Neutrophil (primary cell): ENCODE results near the gene CELA1.

ENCODE experiments used
- H3K27ac ChIP-seq: fragments of 200-600 bp; sonication (generic); 2 replicates; pipeline ENCODE4 v1.5.1; 2016; ENCODE audit warnings: mild to moderate bottlenecking, moderate library complexity
- H3K27me3 ChIP-seq: fragments of 200-600 bp; sonication (generic); 2 replicates; pipeline ENCODE4 v1.6.0; 2016; ENCODE audit warnings: mild to moderate bottlenecking
- H3K36me3 ChIP-seq: fragments of 200-600 bp; sonication (generic); 2 replicates; pipeline ENCODE4 v1.5.1; 2017
- H3K4me1 ChIP-seq, 2 experiments: fragments of 200-600 bp in 1 of 2; sonication (generic) in 1 of 2; 1 replicate in 1 of 2; 2 replicates in 1 of 2; pipeline versions ENCODE4 v1.5.1 to v1.6.1; 2013 to 2016; ENCODE audit warnings: low read depth in 1 of 2, low read length in 1 of 2, mild to moderate bottlenecking in 1 of 2, moderate library complexity in 1 of 2; ENCODE audit not compliant: control insufficient read depth in 1 of 2, insufficient read depth in 1 of 2
- H3K4me3 ChIP-seq, 2 experiments: fragments of 200-600 bp in 1 of 2; sonication (generic) in 1 of 2; 1 replicate in 1 of 2; 2 replicates in 1 of 2; pipeline ENCODE4 v1.5.1; 2013 to 2016; ENCODE audit warnings: low read depth in 1 of 2, low read length in 1 of 2, mild to moderate bottlenecking in 1 of 2, moderate library complexity in 1 of 2
- H3K9me3 ChIP-seq: fragments of 200-600 bp; sonication (generic); 2 replicates; pipeline ENCODE4 v1.5.1; 2016
- CTCF ChIP-seq: fragments of 200-600 bp; sonication (generic); IDR thresholded peaks from 2 replicates; pipeline ENCODE4 v1.5.1; 2016; ENCODE audit warnings: antibody characterized with exemption

CELA1 gene

GRCh38 chr12:51324953-51325352 lies 21.5 kb downstream of the CELA1 start:
- H3K27me3 ChIP-seq, result no peaks in the 10 kb centered on the region
- peak overlapping the region; percentile 35 to 94 for H3K4me3 ChIP-seq
- H3K27ac ChIP-seq, result peak overlapping the region; percentile 98
- no peaks in the 10 kb centered on the region for H3K9me3 ChIP-seq
- no peaks in the 10 kb centered on the region for H3K36me3 ChIP-seq
- H3K4me1 ChIP-seq, result peaks cover 85 to 98% of the 10 kb centered on the region in 2 experiments
- TF ChIP-seq CTCF, result no peak

- H3K4me3 ChIP-seq, result peak within 1 kb of the TSS; percentile 87 to 94
Measured at GRCh38 chr12:51323966-51324895, 22.2 kb downstream of the CELA1 start, which contains the start of gene BIN2. Gene BIN2 (minus strand): TSS chr12:51324174. CDS start chr12:51324102, 72 bp downstream.

GRCh38 chr12:51323317-51323960 lies 23.0 kb downstream of the CELA1 start:
- H3K27ac ChIP-seq, result peak overlapping the region; percentile 98
- H3K36me3 ChIP-seq, result no peaks in the 10 kb centered on the region
- H3K4me1 ChIP-seq, result peaks cover 85 to 98% of the 10 kb centered on the region in 2 experiments
- H3K27me3 ChIP-seq, result no peaks in the 10 kb centered on the region
- no peaks in the 10 kb centered on the region for H3K9me3 ChIP-seq
- peak overlapping the region; percentile 87 to 94 for H3K4me3 ChIP-seq
- TF ChIP-seq CTCF, result no peak

More at GRCh38 chr12:51323966-51324895, 22.2 kb downstream of the CELA1 start, which contains the start of gene BIN2:
- Histone ChIP-seq H3K27me3 (no peaks in the 10 kb centered on the region), H3K36me3 (no peaks in the 10 kb centered on the region), H3K27ac (peak within 1 kb of the TSS; percentile 98), H3K9me3 (no peaks in the 10 kb centered on the region), H3K4me1 (peaks cover 85 to 98% of the 10 kb centered on the region in 2 experiments)
- TF ChIP-seq CTCF, result no peak

- TF ChIP-seq CTCF, result no peak
- H3K27ac ChIP-seq, result peak overlapping the region; percentile 98
- peaks cover 85 to 98% of the 10 kb centered on the region in 2 experiments for H3K4me1 ChIP-seq
- no peaks in the 10 kb centered on the region for H3K36me3 ChIP-seq
- H3K9me3 ChIP-seq, result no peaks in the 10 kb centered on the region
- peak overlapping the region; percentile 87 to 94 for H3K4me3 ChIP-seq
- no peaks in the 10 kb centered on the region for H3K27me3 ChIP-seq
Measured at GRCh38 chr12:51322452-51322851, 24.0 kb downstream of the CELA1 start.

- TF ChIP-seq CTCF, result no peak
- peak overlapping the region; percentile 98 for H3K27ac ChIP-seq
- peaks cover 85 to 98% of the 10 kb centered on the region in 2 experiments for H3K4me1 ChIP-seq
- H3K4me3 ChIP-seq, result peak overlapping the region; percentile 87 to 94
- H3K9me3 ChIP-seq, result no peaks in the 10 kb centered on the region
- peaks cover 4% of the 10 kb centered on the region for H3K36me3 ChIP-seq
- H3K27me3 ChIP-seq, result no peaks in the 10 kb centered on the region
Measured at GRCh38 chr12:51321882-51322281, 24.6 kb downstream of the CELA1 start.
